Inflammatory macrophage (primary cell): ENCODE measurements around the gene SLC16A1.
"Not testable (repeated sequence)": the region's sequence is repeated elsewhere in the genome, so short reads cannot be mapped to it uniquely, and the experiment has no call there.

Experiments used
- DNase-seq, 2 donors: peaks; one replicate each; pipeline ENCODE4 v3.0.0-alpha.2; 2020 to 2022

Gene SLC16A1

GRCh38 chr1:112964347-112964746 lies 8.4 kb upstream of the SLC16A1 start:
- no peak for DNase-seq

DNA sequence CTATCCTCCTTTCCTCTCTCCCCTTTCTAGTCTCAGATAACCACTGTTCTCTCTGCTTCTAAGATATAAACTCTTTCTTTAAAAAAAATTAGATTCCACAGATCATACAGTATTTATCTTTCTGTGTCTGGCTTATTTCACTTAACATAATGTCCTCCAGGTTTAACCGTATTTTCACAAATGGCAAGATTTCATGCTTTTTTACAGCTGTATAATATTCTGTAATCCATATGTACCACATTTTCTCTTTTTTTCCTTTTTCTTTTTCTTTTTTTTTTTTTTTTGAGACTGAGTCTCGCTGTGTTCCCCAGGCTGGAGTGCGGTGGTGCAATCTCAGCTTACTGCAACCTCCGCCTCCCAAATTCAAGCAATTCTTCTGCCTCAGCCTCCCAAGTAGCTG lies 5.1 kb upstream of the SLC16A1 start:
- no peak for DNase-seq

- no peak for DNase-seq
Measured at GRCh38 chr1:112960384-112960783, 4.4 kb upstream of the SLC16A1 start.

DNA sequence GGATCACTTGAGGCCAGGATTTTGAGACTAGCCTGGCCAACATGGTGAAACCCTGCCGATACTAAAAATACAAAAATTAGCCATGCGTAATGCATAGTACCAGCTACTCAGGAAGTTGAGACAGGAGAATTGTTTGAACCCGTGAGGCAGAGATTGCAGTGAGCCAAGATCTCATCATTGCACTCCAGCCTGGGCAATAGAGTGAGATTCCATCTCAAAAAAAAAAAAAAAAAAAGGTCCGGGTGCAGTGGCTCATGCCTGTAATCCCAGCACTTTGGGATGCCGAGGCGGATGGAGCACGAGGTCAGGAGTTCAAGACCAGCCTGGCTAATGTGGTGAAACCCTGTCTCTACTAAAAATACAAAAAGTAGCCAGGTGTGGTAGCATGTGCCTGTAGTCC lies 2.2 kb upstream of the SLC16A1 start:
- not testable (repeated sequence) for DNase-seq

- peak; percentile 38 to 64 for DNase-seq
Measured at GRCh38 chr1:112957133-112957812, 1.3 kb upstream of the SLC16A1 start.

DNA sequence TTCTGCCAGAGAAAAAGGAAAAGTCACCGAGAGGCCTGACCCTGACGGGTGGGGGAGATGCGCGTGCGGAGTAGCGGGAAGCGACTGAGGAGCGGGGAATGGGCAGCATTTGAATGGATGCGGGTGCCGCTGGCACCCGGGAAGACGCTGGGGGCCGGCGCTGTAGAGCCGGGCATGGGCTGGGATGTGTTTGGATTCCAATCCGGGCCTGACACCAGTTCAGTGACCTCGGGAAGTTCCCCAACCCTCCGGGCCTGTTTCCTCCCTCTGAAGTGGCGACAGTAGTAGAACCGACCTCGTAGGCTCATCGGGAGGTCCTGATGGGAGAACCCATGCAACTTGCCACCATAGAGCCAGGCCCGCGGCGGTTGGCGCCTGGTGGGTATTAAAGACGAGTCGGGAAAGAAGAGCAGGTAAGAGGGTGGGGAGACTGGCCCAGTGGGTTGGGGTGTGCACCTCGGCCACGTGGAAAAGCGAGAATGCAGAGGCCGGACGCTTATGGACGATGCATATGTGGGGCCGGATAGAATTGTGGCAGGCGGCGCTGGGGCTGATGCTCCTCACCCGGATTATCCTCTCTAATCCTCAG lies 642 bp upstream of the SLC16A1 start:
- DNase-seq, result peak in 1 of 2 donors; percentile 52

DNA sequence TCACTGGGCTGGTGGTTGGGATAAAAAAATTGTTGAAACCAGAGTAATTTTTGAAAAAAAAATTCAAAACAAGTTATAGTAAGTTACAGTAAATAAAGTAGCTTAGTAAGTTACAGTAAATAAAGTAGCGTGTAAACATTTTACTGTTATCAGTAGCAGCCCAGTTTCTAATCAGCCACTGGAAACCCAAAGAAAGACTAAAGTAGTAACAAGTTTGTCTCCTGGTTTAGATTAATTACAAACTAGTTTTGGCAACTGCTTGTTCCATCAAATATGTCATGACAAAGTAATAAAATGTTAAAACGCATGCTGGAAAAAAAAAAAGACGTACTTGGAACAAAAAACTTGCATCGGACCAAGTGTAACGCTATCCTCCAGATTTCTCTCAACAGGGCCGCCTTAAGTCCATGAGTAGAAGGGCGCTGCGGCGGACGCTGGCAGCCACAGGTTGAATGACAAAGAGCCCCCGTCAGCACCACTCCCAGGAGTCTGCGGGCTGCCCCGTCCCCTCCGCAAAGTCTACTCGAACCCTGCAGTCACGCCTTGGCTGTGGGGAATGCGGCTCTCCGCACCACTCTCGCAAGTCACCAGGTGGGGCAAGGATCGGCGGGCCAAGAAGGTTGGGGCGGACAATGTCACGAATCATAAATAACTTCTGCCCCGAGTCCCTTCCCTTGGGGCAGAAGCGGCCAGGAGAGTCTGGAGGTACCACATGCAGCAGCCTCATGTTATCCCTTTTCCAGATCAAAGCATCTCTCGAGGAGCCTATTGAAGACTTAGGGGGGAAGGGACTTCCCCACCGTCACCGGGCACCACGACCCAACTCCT lies 837 bp downstream of the SLC16A1 start:
- peak; percentile 2 to 49 for DNase-seq

GRCh38 chr1:112954017-112954650 lies 1.9 kb downstream of the SLC16A1 start:
- DNase-seq, result no peak

DNA sequence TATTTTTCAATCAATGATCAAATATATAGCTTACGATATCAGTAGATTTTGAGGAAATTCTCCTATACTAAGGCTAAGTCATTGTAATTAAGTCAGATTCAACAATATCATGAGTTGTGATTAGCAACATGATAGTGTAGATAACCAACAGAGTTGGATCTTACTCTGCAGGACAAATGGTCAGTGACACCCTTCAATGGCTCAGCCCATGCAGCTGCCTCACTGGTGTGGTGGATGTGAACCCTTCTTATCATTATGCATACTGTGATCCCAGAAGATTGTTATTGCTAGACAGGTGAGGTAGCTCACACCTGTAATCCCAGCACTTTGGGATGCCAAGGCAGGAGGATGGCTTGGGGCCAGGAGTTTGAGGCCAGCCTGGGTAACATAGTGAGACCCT lies 5.6 kb downstream of the SLC16A1 start:
- DNase-seq, result no peak

DNA sequence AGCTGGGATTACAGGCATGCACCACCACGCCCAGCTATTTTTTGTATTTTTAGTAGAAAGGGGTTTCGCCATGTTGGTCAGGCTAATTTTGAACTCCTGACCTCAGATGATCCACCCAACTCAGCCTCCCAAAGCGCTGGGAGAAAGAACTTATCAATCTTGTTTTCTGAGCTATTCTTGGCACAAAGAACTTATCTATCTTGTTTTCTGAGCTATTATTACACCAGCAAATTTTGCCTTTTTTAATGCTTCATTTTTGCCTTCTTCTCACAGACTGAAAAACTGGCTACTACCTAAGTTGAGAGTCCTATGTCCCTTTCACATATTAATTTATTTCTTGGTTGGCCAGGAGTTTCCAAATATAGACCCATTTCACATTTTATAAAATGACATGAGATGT lies 9.3 kb downstream of the SLC16A1 start:
- DNase-seq, result no peak

DNA sequence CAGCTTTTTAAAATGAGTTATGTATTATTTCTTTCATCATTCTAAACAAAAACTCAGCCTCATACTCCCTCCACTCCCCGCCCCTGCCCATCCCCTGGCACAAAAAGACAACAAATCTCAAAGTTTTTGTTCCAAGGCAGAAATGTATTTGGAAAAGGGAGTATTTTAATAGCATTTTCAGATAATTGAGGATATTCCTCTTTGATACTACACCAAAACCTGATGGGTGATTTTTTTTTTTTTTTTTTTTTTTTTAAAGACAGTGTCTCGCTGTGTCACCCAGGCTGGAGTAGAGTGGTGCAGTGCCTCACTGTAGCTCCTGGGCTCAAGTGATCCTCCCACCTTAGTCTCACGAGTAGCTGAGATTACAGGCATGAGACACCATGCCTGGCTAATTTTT lies 16.2 kb downstream of the SLC16A1 start:
- no peak for DNase-seq

GRCh38 chr1:112938210-112938609 lies 17.8 kb downstream of the SLC16A1 start:
- no peak for DNase-seq

DNA sequence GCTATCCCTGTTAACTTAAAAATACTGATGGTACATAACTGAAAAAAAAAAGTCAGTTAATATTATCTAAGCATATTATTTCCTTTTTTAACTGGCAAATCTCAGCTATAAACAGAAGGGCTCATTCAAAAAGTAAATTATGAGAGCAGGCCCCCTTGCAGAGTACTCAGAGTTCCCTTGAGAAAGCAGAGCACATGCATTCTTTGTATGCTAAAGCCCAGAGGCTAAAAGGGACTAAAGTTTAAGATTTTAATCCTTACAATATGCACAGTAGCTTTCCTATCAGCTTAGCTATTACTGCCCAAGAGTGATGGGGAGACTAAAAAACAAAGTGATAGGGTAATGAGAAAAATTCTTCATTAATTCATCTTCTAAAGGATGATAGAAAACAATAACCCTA lies 18.5 kb downstream of the SLC16A1 start:
- DNase-seq, result no peak

- DNase-seq, result no peak
Measured at GRCh38 chr1:112937070-112937469, 18.9 kb downstream of the SLC16A1 start.

DNA sequence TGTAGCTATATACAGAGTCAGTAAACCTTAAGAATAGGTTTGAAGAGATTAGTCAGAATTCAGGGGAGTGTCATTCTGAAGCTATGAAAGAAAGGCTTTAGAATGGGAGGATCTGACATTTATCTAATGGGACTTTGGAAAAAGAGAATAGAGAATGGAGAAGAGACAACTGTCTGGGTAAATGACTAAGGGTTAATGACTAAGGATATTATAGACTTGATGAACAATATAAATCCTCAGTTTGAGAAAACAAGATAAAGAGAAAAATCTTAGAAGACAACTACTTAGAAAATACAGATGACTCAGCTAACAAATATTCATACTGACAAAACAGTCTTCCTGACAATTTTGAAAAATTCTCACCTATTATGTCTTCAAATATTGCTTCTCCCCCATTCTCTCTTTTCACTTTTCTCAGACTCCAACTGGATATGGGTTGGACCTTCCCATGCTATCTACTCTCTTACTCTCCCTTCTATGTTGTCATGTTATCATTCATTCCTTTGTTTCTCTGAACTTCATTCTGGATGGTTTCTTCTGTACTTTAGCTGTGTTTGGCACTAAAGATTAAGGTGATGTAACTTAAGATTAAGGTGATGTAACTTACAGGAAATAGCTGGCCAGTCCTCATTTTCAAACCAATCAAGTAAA lies 20.4 kb downstream of the SLC16A1 start:
- peak in 1 of 2 donors; percentile 13 for DNase-seq

DNA sequence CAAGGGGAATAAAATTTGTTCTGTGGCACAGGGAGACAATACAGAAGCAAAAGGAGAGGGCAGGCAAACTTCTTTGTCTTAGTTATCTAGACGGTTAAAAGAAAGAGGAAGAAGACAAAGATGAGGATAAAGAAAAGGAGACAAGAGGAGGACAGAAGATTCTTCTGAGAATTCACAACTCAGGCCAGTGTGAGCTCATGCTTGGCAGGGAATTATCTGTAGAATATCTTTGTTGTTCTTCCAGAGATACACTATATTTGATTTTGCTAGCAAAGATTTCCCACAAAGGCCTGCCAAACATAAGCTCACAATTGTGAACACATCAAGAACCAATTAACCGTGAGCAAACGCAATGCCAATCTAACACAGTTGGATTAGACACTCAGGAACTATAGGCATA lies 21.4 kb downstream of the SLC16A1 start:
- DNase-seq, result no peak

DNA sequence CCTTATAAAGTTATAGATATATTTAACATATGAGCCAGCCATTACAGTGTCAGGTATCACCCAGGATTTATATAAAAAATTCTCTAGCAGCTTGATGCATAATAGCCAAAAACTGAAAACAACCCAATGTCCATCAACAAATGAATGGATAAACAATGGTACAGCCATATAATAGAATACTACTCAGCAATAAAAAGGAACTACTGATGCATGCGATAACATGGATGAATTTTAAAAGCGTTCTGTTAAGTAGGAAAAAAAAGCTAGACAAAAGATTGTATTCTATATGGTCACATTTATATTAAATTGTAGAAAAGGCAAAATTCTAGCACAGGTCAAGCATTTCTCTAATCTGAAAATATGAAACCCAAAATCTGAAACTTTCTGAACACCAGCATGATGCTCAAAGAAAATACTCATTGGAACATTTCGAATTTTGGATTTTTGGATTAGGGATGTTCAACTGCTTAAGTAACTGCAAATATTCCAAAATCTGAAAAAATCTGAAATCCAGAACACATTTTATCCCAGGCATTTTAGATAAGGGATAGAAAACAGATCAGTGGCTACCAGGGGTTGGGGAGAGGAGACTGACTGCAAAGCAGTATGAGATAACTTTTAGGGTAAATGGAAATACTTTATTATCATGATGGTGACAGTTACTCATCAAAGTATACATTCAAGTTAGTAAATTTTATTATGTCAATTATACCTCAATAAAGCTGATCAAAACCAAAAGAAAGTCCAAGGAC lies 22.0 kb downstream of the SLC16A1 start:
- no peak for DNase-seq

DNA sequence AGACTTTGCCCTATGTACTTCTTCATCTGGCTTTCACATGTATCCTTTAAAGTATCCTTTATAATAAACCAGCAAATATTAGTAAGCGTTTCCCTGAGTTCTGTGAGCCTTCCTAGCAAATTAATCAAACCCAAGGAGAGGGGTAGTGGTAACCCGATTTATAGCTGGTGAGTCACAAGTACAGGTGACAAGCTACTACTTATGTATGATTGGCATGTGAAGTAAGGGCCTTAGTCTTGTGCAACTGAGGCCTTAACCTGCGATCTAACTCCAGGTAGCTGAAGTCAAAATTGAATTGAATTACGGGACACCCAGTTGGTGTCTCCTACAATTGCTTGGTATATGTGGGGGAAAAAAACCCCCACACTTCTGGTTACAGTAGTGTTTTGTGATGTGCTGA lies 26.0 kb downstream of the SLC16A1 start:
- DNase-seq, result no peak

DNA sequence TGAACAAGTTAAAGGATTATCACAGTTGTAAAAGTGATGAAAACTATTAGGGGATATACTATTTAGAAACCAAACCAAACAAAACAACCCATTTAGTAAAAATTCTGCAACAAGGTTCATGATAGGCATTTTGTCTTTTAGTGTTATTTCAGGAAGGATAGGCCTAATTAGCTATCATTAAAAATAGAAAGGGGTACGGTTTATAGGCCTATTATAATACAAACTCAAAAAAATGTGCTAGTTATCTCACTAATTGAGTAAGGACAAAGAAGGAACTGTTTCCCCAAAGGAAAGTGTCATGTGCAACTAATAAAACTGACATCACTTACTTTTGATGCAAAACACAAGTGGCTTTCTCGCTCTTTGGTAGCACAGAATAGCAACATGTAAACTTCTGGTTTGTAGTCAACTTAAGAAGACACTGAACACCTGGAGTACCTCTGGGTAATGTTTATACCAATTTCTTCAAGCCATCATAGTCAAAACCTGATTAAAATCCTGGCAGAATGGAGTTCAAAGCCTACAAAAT lies 28.5 kb downstream of the SLC16A1 start:
- no peak for DNase-seq

DNA sequence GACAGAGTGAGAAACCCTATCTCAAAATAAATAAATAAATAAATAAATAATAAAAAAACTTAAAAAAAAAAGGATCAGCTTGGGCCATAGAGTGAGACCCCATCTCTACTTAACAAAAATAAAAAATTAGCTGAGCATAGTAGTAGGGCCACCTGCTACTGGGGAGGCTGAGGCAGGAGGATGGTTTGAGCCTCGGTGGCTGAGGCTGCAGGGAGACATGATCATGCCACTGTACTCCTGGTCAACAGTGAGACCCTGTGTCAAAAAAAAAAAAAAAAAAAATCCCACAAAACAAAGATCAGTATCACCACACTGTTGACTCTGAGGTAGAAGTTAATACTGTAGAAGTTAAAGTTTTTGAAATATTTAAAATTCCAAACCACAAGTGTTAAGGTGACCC lies 29.1 kb downstream of the SLC16A1 start:
- no peak for DNase-seq

DNA sequence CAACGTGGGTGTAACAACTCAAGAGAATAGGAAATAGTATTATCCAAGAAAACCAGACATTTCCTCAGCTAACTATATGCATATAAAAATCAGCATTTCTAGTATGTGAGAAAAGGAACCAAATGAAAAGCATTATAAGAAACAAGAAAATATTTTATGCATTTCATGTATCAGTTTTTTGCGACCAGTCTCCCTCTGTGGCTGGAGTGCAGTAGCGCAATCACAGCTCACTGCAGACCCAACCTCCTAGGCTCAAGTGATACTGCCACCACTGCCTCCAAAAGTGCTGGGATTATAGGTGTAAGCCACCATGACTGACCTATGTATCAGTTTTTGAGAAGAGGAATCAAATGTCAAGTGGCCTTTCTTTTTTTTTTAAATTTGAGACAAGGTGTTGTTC lies 31.0 kb downstream of the SLC16A1 start:
- DNase-seq, result no peak

DNA sequence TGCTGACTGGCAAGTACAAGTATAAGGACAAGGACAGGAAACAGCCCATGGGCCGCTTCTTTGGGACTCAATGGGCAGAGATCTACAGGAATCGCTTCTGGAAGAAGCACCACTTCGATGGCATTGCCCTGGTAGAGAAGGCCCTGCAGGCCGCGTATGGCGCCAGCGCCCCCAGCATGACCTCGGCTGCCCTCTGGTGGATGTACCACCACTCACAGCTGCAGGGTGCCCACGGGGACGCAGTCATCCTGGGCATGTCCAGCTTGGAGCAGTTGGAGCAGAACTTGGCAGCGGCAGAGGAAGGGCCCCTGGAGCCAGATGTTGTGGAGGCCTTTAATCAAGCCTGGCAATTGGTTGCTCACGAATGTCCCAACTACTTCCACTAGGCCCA lies 32.0 kb downstream of the SLC16A1 start:
- DNase-seq, result no peak
